GM12878 (cell line): ENCODE measurements around the gene DMKN. TPM values are rescaled to one million over a fixed set of nuclear protein-coding genes. Genes with fewer than 3 reads are reported as not detected.

Experiments used
- ATAC-seq: fragments of 200-7000 bp; cut with Tn5 transposase; 3 replicates; pipeline ENCODE4 v1.9.1; 2020; ENCODE audit warnings: mild to moderate bottlenecking, moderate library complexity
- BruUV-seq: library from RNA; stranded (reverse); fragments of 400-500 nt; replicated peaks from 2 replicates; lab custom pipeline; 2021; lab: Mats Ljungman, UMichigan
- CTCF ChIA-PET: fragments of 300-600 bp; sonication (Branson Sonifier 250); formaldehyde crosslinking; extraction: SDS; loops from one replicate; lab custom pipeline; 2021; ENCODE audit warnings: inconsistent platforms; lab: Yijun Ruan, JAX
- POLR2A ChIA-PET: fragments of 350-600 bp; formaldehyde crosslinking; extraction: SDS; loops from one replicate; lab custom pipeline; 2021; ENCODE audit warnings: inconsistent platforms; lab: Charles Lee
- RAD21 ChIA-PET: fragments of 300-600 bp; sonication (Branson Sonifier 250); formaldehyde crosslinking; loops from one replicate; lab custom pipeline; 2023; ENCODE audit warnings: antibody characterized with exemption; ENCODE audit not compliant: unreplicated experiment; lab: Charles Lee
- SMC1A ChIA-PET: fragments of 300-600 bp; sonication (Branson Sonifier 250); formaldehyde crosslinking; loops from one replicate; lab custom pipeline; 2023; ENCODE audit not compliant: unreplicated experiment, uncharacterized antibody; lab: Charles Lee
- DNase-seq: peaks from one replicate; pipeline ENCODE4 v3.0.0-alpha.2; 2011; ENCODE audit warnings: low read depth, low spot score
- FAIRE-seq: peaks from 3 replicates; lab custom pipeline; 2011; peaks lifted over from hg19 to GRCh38; lab: Jason Lieb, UNC
- H2AFZ ChIP-seq: 2 replicates; pipeline ENCODE4 v1.6.0; 2011; ENCODE audit warnings: low read depth, low read length, control low read depth; ENCODE audit not compliant: control insufficient read depth
- H3K27ac ChIP-seq: 2 replicates; pipeline ENCODE4 v1.5.1; 2011; ENCODE audit warnings: control low read depth; ENCODE audit not compliant: control insufficient read depth, insufficient read depth
- H3K27me3 ChIP-seq, 2 experiments: replicated peaks in 1 of 2; 2 replicates each; pipeline versions ENCODE4 v1.6.0 to v1.6.1; 2011; ENCODE audit warnings: low read length in 1 of 2; ENCODE audit not compliant: control insufficient read depth in 2 of 2, insufficient read depth in 2 of 2
- H3K36me3 ChIP-seq, 2 experiments: 2 replicates each; pipeline ENCODE4 v1.5.1; 2011; ENCODE audit warnings: low read length in 1 of 2; ENCODE audit not compliant: control insufficient read depth in 2 of 2, insufficient read depth in 2 of 2
- H3K4me1 ChIP-seq: 2 replicates; pipeline ENCODE4 v1.6.1; 2011; ENCODE audit warnings: mild to moderate bottlenecking, low read length, moderate library complexity, mixed read lengths; ENCODE audit not compliant: control insufficient read depth, insufficient read depth
- H3K4me2 ChIP-seq: 2 replicates; pipeline ENCODE4 v1.6.0; 2011; ENCODE audit warnings: control low read depth; ENCODE audit not compliant: control insufficient read depth, insufficient read depth
- H3K4me3 ChIP-seq: fragments of 200-600 bp; sonication (generic); 2 replicates; pipeline ENCODE4 v1.5.1; 2016
- H3K79me2 ChIP-seq: 2 replicates; pipeline ENCODE4 v1.6.0; 2011; ENCODE audit warnings: low read length; ENCODE audit not compliant: control insufficient read depth, insufficient read depth
- H3K9ac ChIP-seq: 2 replicates; pipeline ENCODE4 v1.8.0; 2011; ENCODE audit warnings: low read length, control low read depth, mixed read lengths; ENCODE audit not compliant: control insufficient read depth, insufficient read depth
- H3K9me3 ChIP-seq: replicated peaks from 3 replicates; pipeline ENCODE4 v1.5.1; 2011; ENCODE audit warnings: mild to moderate bottlenecking, low read length; ENCODE audit not compliant: control insufficient read depth, insufficient read depth
- H4K20me1 ChIP-seq: 2 replicates; pipeline ENCODE4 v1.6.0; 2011; ENCODE audit not compliant: control insufficient read depth, insufficient read depth
- EP300 ChIP-seq, 2 experiments: fragments of 150-350 bp in 1 of 2; IDR thresholded peaks; 2 replicates each; pipeline ENCODE4 v1.6.1; 2011 to 2012; ENCODE audit warnings: low read depth in 2 of 2, low read length in 2 of 2, borderline replicate concordance in 1 of 2, improper control_type of control experiment in 1 of 2, inconsistent platforms in 1 of 2; ENCODE audit not compliant: control insufficient read depth in 1 of 2
- EZH2 ChIP-seq: IDR thresholded peaks from 2 replicates; pipeline ENCODE4 v1.6.1; 2012; ENCODE audit warnings: low read depth, mild to moderate bottlenecking, control low read depth, inconsistent platforms, low read length, borderline replicate concordance; ENCODE audit not compliant: control insufficient read depth
- HDAC6 ChIP-seq: fragments of 200-600 bp; sonication (generic); IDR thresholded peaks from one replicate; pipeline ENCODE4 v1.8.0; 2017; ENCODE audit warnings: antibody characterized with exemption; ENCODE audit not compliant: unreplicated experiment
- NR2C1 ChIP-seq: fragments of 450-650 bp; IDR thresholded peaks from 2 replicates; pipeline ENCODE4 v1.6.1; 2017; ENCODE audit warnings: antibody characterized with exemption, mild to moderate bottlenecking, moderate library complexity
- NRF1 ChIP-seq: conservative IDR thresholded peaks from 2 replicates; pipeline ENCODE4 v1.6.1; 2011; ENCODE audit warnings: mild to moderate bottlenecking, low read depth, low read length, improper control_type of control experiment
- POU2F2 ChIP-seq: IDR thresholded peaks from 3 replicates; pipeline ENCODE4 v1.6.1; 2011; ENCODE audit warnings: low read depth, mild to moderate bottlenecking, low read length, borderline replicate concordance
- SMAD5 ChIP-seq: IDR thresholded peaks from 2 replicates; pipeline ENCODE4 v1.6.1; 2016; ENCODE audit warnings: antibody characterized with exemption, low read depth
- SREBF1 ChIP-seq: IDR thresholded peaks from 2 replicates; pipeline ENCODE4 v1.6.1; 2012; ENCODE audit warnings: mild to moderate bottlenecking, low read length
- WGBS: methylation state at CpG from one replicate; pipeline ENCODE4 v1.1.6; 2016; ENCODE audit warnings: low lambda C conversion rate; ENCODE audit not compliant: insufficient replicate concordance, insufficient coverage; ENCODE audit errors: missing lambda C conversion rate; 5-methylcytosine and 5-hydroxymethylcytosine counted together
- in situ Hi-C: fragments of 300-500 bp; cut with MboI; formaldehyde crosslinking; loops from 9 replicates; pipeline ENCODE4 v1.14.3; 2018; ENCODE audit warnings: mixed read lengths
- intact Hi-C: fragments of 100-400 bp; cut with micrococcal nuclease; formaldehyde crosslinking; loops from one replicate; pipeline ENCODE4 v1.14.2; 2022; ENCODE audit not compliant: unreplicated experiment
- polyA plus RNA-seq, 11 experiments: library from polyadenylated mRNA; depleted of rRNA in 4 of 11; unstranded in 6 of 11; stranded (reverse) in 5 of 11; fragments of >200 nt; fragmentation: Nextera tagmentation in 4 of 11; fragmentation: Illumina TruSeq in 1 of 11; extraction: Ambion mirVana in 4 of 11; extraction: Trizol in 1 of 11; gene quantifications; 1 replicate in 1 of 11; 2 replicates in 10 of 11; pipeline versions ENCODE4 v1.2.1 to v1.2.3, GENCODE V29; 2011 to 2016; ENCODE audit warnings: inconsistent platforms in 2 of 11, missing spikeins in 2 of 11, low read depth in 1 of 11
- total RNA-seq, 4 experiments: library from RNA; depleted of rRNA in 3 of 4; stranded (reverse); fragments of >200 nt in 3 of 4; fragmentation: Illumina TruSeq in 1 of 4; extraction: Trizol in 1 of 4; gene quantifications; 2 replicates each; pipeline versions ENCODE4 v1.2.1 to v1.2.3, GENCODE V29; 2013 to 2021
- TF ChIP-seq, protein P1 (sequence below): fragments of 450-650 bp; IDR thresholded peaks from 2 replicates; pipeline ENCODE4 v1.6.1; 2017; ENCODE audit warnings: mild to moderate bottlenecking
- TF ChIP-seq, protein P2 (sequence below): fragments of 450-650 bp; IDR thresholded peaks from 2 replicates; pipeline ENCODE4 v1.6.1; 2014; ENCODE audit warnings: mild to moderate bottlenecking
- TF ChIP-seq, protein P3 (sequence below): IDR thresholded peaks from 2 replicates; pipeline ENCODE4 v1.6.1; 2011; ENCODE audit warnings: mild to moderate bottlenecking, low read depth, low read length, moderate library complexity; ENCODE audit not compliant: insufficient replicate concordance

DMKN gene
- total and polyA plus RNA-seq, 10 of the 15 experiments (the other 5 are each of a cell fraction or from before 2014, with no cell fraction given): 36.4 to 114 (median 58.6) TPM

DNA sequence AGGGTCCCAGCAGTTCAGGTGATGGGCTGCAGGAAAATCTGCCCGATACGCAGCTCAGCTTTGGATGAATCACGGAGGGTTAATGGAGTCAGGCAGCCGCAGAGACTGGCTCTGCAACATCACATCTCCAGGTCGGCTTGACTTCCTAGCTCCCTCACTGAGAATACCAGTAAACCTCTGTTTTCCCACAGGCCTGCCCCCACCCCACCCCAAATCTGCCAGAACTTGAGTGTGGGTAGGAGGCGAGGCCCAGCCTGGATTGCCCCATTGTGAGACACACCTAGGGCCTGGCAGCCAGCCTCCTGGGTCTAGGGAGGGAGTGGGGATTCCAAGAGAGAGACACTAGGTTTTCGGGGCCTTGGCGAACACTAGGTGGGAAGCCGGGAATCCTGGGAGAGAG lies 19.5 kb downstream of the DMKN start (continued):
- TF ChIP-seq, protein P1, sequence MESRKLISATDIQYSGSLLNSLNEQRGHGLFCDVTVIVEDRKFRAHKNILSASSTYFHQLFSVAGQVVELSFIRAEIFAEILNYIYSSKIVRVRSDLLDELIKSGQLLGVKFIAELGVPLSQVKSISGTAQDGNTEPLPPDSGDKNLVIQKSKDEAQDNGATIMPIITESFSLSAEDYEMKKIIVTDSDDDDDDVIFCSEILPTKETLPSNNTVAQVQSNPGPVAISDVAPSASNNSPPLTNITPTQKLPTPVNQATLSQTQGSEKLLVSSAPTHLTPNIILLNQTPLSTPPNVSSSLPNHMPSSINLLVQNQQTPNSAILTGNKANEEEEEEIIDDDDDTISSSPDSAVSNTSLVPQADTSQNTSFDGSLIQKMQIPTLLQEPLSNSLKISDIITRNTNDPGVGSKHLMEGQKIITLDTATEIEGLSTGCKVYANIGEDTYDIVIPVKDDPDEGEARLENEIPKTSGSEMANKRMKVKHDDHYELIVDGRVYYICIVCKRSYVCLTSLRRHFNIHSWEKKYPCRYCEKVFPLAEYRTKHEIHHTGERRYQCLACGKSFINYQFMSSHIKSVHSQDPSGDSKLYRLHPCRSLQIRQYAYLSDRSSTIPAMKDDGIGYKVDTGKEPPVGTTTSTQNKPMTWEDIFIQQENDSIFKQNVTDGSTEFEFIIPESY: no peak
- TF ChIP-seq SREBF1 (no peak), NR2C1 (no peak), POU2F2 (no peak), SMAD5 (no peak)
- TF ChIP-seq, protein P2, sequence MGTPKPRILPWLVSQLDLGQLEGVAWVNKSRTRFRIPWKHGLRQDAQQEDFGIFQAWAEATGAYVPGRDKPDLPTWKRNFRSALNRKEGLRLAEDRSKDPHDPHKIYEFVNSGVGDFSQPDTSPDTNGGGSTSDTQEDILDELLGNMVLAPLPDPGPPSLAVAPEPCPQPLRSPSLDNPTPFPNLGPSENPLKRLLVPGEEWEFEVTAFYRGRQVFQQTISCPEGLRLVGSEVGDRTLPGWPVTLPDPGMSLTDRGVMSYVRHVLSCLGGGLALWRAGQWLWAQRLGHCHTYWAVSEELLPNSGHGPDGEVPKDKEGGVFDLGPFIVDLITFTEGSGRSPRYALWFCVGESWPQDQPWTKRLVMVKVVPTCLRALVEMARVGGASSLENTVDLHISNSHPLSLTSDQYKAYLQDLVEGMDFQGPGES: no peak

DNA sequence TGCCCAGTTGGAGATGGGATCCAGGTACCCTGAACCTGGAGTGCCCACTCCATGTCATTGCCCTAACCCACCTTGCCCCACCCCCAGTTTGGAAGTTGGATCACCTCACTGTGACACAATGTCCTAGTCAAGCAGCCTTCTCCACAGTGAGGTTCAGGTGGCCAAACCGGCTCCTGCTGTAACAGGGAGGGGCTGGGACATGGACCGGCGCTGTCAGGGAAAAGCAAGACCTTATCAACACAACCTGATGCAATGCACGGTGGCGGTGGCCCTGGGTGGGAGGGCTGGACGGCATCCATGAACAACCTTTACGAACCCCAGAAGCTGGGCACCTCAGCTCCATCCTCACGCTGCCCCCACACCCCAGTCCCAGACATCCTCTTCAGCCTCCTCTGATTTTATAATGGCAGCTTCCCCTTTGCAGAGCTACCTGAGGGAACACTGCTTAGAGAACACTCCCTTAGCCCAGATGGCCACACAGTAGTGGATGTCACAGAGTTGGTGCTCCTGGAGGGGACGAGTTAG lies 21.6 kb downstream of the DMKN start:
- in situ Hi-C loops: no loop called here
- 60% methylated on average over 9 of the region's 9 CpGs for WGBS
- no peak overlapping the region for H3K4me2 ChIP-seq
- H4K20me1 ChIP-seq: no peaks in the 10 kb centered on the region
- DNase-seq (no peak), ATAC-seq (no peak), FAIRE-seq (no peak)
- TF ChIP-seq EZH2 (no peak), HDAC6 (no peak), EP300 (IDR thresholded peaks at IDR 0.05; ENCODE audit: borderline replicate concordance in 1 of 2, control insufficient read depth in 1 of 2, low read depth in 2 of 2, low read length in 2 of 2) (no peak), NRF1 (no peak)
- TF ChIP-seq, protein P3, sequence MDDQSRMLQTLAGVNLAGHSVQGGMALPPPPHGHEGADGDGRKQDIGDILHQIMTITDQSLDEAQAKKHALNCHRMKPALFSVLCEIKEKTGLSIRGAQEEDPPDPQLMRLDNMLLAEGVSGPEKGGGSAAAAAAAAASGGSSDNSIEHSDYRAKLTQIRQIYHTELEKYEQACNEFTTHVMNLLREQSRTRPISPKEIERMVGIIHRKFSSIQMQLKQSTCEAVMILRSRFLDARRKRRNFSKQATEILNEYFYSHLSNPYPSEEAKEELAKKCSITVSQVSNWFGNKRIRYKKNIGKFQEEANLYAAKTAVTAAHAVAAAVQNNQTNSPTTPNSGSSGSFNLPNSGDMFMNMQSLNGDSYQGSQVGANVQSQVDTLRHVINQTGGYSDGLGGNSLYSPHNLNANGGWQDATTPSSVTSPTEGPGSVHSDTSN: no peak
- POLR2A ChIA-PET: interaction anchor here (1.5 kb wide), 1 partner anchor 135 kb away, joined by 13 read pairs; no protein-coding TSS in a partner anchor
- BruUV-seq: no TSS peak
- H3K9ac ChIP-seq: no peak overlapping the region
- no peaks in the 10 kb centered on the region for H3K9me3 ChIP-seq
- H3K27me3 ChIP-seq: peaks cover 0 to 2% of the 10 kb centered on the region in 2 experiments; a peak in 1 of 4 replicates
- peaks cover 9% of the 10 kb centered on the region for H3K4me1 ChIP-seq
- CTCF ChIA-PET: interaction anchor here (0.6 to 7.2 kb wide), 12 partner anchors 18 to 176 kb away, joined by 3 to 111 read pairs (median 4); no protein-coding TSS in a partner anchor
- H3K4me3 ChIP-seq: no peak overlapping the region
- RAD21 ChIA-PET: interaction anchor here (0.8 to 1.5 kb wide), 3 partner anchors 18 to 139 kb away, joined by 3 to 4 read pairs (median 4); no protein-coding TSS in a partner anchor
- H3K27ac ChIP-seq: no peak overlapping the region
- no peak overlapping the region for H2AFZ ChIP-seq
- H3K36me3 ChIP-seq: no peaks in the 10 kb centered on the region
- H3K79me2 ChIP-seq: no peaks in the 10 kb centered on the region
- intact Hi-C loops: loop anchor here (10.0 kb wide), 1 partner anchor 227 kb away; the partner anchor contains the start of gene USF2
- SMC1A ChIA-PET: interaction anchor here (0.7 to 2.7 kb wide), 6 partner anchors 13 to 157 kb away, joined by 3 to 17 read pairs (median 4); no protein-coding TSS in a partner anchor
